Spleen (tissue), 11 donors: ENCODE data around the gene DIP2C. TPM values are rescaled to one million over a fixed set of nuclear protein-coding genes. Genes with fewer than 3 reads are reported as not detected.

ENCODE experiments used
- DNase-seq: peaks from one replicate; pipeline ENCODE4 v3.0.0-alpha.2; 2020
- H3K27ac ChIP-seq, 8 donors: fragments of 200-600 bp; sonication (generic) in 7 of 8; 1 replicate in 4 of 8; 2 replicates in 4 of 8; pipeline versions ENCODE4 v1.5.0 to v1.8.0; 2016 to 2021; ENCODE audit warnings: inconsistent platforms in 4 of 8, mild to moderate bottlenecking in 4 of 8, moderate library complexity in 1 of 8
- H3K27me3 ChIP-seq, 7 donors: fragments of 200-600 bp; sonication (generic) in 6 of 7; replicated peaks in 1 of 7; 1 replicate in 4 of 7; 2 replicates in 3 of 7; pipeline versions ENCODE4 v1.5.0 to v1.8.0; 2016 to 2021; ENCODE audit warnings: inconsistent platforms in 3 of 7, mild to moderate bottlenecking in 1 of 7
- H3K36me3 ChIP-seq, 6 donors: fragments of 200-600 bp; sonication (generic) in 5 of 6; 1 replicate in 4 of 6; 2 replicates in 2 of 6; pipeline versions ENCODE4 v1.5.0 to v1.8.0; 2016 to 2021; ENCODE audit warnings: inconsistent platforms in 2 of 6
- H3K4me1 ChIP-seq, 6 donors: fragments of 200-600 bp; sonication (generic) in 5 of 6; 1 replicate in 3 of 6; 2 replicates in 3 of 6; pipeline versions ENCODE4 v1.5.0 to v1.8.0; 2016 to 2021; ENCODE audit warnings: inconsistent platforms in 3 of 6
- H3K4me3 ChIP-seq, 8 donors: fragments of 200-600 bp; sonication (generic) in 7 of 8; 1 replicate in 4 of 8; 2 replicates in 4 of 8; pipeline versions ENCODE4 v1.5.0 to v1.8.0; 2016 to 2021; ENCODE audit warnings: inconsistent platforms in 4 of 8, mild to moderate bottlenecking in 4 of 8, moderate library complexity in 2 of 8
- H3K9me3 ChIP-seq, 8 donors: fragments of 200-600 bp; sonication (generic) in 7 of 8; 1 replicate in 4 of 8; 2 replicates in 4 of 8; pipeline versions ENCODE4 v1.5.0 to v1.8.0; 2016 to 2021; ENCODE audit warnings: inconsistent platforms in 4 of 8
- POLR2A ChIP-seq, 3 donors: fragments of 450-650 bp; IDR thresholded peaks; one replicate each; pipeline ENCODE4 v1.5.1; 2017; ENCODE audit warnings: antibody characterized with exemption in 3 of 3, mild to moderate bottlenecking in 1 of 3
- POLR2AphosphoS5 ChIP-seq, 3 donors: sonication (generic); formaldehyde crosslinking; IDR thresholded peaks; one replicate each; pipeline ENCODE4 v1.5.1; 2017; ENCODE audit warnings: antibody characterized with exemption in 3 of 3
- WGBS, 5 donors: extraction: QIAGEN DNeasy Blood & Tissue Kit in 3 of 5; methylation state at CpG; one replicate each; pipeline versions ENCODE4 v1.1.5 to v1.1.7; 2013 to 2018; 5-methylcytosine and 5-hydroxymethylcytosine counted together
- intact Hi-C: fragments of 100-400 bp; cut with DNase I; formaldehyde crosslinking; loops from one replicate; pipeline ENCODE4 v1.15.0; 2023; ENCODE audit warnings: low total_unique reads
- polyA plus RNA-seq, 3 donors: library from polyadenylated mRNA; stranded (reverse); fragments of 200-250 nt; gene quantifications; one replicate each; pipeline ENCODE4 v1.2.1, GENCODE V29; 2013
- total RNA-seq, 7 donors: library from RNA; depleted of rRNA in 3 of 7; stranded (reverse); fragments of >200 nt in 3 of 7; fragmentation: NEBNext Ultra II Directional in 4 of 7; extraction: Animal tissue kit (Norgen Biotek cat#: 25700) in 4 of 7; gene quantifications; one replicate each; pipeline versions ENCODE4 v1.1.0 to v1.2.1, GENCODE V29; 2016 to 2021
- TF ChIP-seq, protein P1 (sequence below), 11 experiments: fragments of 200-600 bp in 7 of 11; fragments of 450-650 bp in 4 of 11; sonication (generic) in 4 of 11; IDR thresholded peaks in 8 of 11; conservative IDR thresholded peaks in 3 of 11; 1 replicate in 7 of 11; 2 replicates in 4 of 11; pipeline versions ENCODE4 v1.4.0 to v1.8.0; 2016 to 2021; ENCODE audit warnings: antibody characterized with exemption in 11 of 11, inconsistent platforms in 4 of 11, mild to moderate bottlenecking in 1 of 11
- donor health status: healthy with polysubstance abuse.
- donor health status: DM: no; HTN: no; CAD: no; lungs with moderate emphysema.
- donor health status: DM: no; HTN: no; CAD: no.
- donor health status: Bipolar disorder and iron deficiency.
- donor health status: healthy.
- donor health status: DM: no; HTN: no; CAD: no.
- donor health status: DM: yes; HTN: yes; CAD: no.

DIP2C gene
- total and polyA plus RNA-seq, 10 donors = 2.2 to 13.1 (median 9.0) TPM

DNA sequence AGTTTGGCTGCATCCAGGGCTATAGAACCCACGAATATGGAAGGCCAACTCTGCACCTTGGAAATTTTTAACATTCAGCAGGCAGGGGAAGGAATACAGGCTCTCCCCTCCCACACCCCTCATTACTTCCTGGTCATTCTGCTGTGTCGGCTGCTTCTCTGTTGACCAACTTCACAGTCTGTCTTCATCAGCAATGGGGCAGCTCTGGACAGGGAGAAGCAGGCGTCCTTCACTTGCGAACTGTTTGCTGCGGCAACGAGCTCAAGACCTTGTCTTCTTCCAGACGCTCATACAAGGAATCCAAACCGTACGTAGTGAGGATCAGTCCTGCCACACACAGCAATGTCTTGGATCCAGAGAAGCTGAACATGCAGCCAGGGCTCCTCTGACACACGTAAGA is 192.2 kb downstream of the DIP2C start:
- no peaks in the 10 kb centered on the region for H3K36me3 ChIP-seq
- DNase-seq = peak; percentile 21
- no peak overlapping the region for H3K4me3 ChIP-seq
- H3K9me3 ChIP-seq = no peaks in the 10 kb centered on the region
- H3K27ac ChIP-seq = no peak overlapping the region
- intact Hi-C loops = no loop called here
- 81 to 89% (median 83%) methylated on average over 10 of the region's 10 CpGs for WGBS, 5 donors
- TF ChIP-seq, protein P1, sequence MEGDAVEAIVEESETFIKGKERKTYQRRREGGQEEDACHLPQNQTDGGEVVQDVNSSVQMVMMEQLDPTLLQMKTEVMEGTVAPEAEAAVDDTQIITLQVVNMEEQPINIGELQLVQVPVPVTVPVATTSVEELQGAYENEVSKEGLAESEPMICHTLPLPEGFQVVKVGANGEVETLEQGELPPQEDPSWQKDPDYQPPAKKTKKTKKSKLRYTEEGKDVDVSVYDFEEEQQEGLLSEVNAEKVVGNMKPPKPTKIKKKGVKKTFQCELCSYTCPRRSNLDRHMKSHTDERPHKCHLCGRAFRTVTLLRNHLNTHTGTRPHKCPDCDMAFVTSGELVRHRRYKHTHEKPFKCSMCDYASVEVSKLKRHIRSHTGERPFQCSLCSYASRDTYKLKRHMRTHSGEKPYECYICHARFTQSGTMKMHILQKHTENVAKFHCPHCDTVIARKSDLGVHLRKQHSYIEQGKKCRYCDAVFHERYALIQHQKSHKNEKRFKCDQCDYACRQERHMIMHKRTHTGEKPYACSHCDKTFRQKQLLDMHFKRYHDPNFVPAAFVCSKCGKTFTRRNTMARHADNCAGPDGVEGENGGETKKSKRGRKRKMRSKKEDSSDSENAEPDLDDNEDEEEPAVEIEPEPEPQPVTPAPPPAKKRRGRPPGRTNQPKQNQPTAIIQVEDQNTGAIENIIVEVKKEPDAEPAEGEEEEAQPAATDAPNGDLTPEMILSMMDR (IDR thresholded peaks at IDR 0.05 in 8 of 11, conservative IDR thresholded peaks at IDR 0.05 in 3 of 11) = no peak
- TF ChIP-seq POLR2A (IDR thresholded peaks at IDR 0.05) = no peak
- TF ChIP-seq POLR2AphosphoS5 (IDR thresholded peaks at IDR 0.05) = no peak
- H3K27me3 ChIP-seq = peaks cover 0 to 11% (median 0%) of the 10 kb centered on the region in 7 donors
- H3K4me1 ChIP-seq = peaks cover 0 to 16% (median 10%) of the 10 kb centered on the region in 6 donors

DNA sequence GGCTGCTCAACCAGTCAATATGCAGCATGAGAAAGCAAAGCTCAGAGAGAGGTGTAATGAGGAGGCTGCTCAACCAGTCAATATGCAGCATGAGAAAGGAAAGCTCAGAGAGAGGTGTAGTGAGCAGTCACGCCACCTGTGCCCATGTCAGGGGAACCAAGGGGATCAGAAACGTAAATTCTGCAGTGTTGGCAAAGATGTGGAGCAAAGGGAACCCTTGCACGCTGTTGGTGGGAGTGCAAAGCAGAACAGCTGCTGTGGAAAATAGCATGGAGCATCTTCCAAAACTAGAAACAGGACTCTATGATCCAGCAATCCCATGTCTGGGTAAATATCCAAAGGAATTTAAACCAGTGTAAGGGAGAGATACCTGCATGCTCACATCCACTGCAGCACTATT is 194.9 kb downstream of the DIP2C start:
- H3K27ac ChIP-seq = no peak overlapping the region
- H3K4me1 ChIP-seq = peaks cover 0 to 8% (median 3%) of the 10 kb centered on the region in 6 donors
- peak; percentile 18 for DNase-seq
- WGBS, 5 donors = 77 to 95% (median 93%) methylated on average over 3 of the region's 3 CpGs
- TF ChIP-seq, protein P1 (IDR thresholded peaks at IDR 0.05 in 8 of 11, conservative IDR thresholded peaks at IDR 0.05 in 3 of 11) = no peak
- TF ChIP-seq POLR2A (IDR thresholded peaks at IDR 0.05) (no peak), POLR2AphosphoS5 (IDR thresholded peaks at IDR 0.05) (no peak)
- intact Hi-C loops = no loop called here
- H3K9me3 ChIP-seq = no peaks in the 10 kb centered on the region
- peaks cover 0 to 26% (median 0%) of the 10 kb centered on the region in 7 donors for H3K27me3 ChIP-seq
- H3K36me3 ChIP-seq = no peaks in the 10 kb centered on the region
- no peak overlapping the region for H3K4me3 ChIP-seq

DNA sequence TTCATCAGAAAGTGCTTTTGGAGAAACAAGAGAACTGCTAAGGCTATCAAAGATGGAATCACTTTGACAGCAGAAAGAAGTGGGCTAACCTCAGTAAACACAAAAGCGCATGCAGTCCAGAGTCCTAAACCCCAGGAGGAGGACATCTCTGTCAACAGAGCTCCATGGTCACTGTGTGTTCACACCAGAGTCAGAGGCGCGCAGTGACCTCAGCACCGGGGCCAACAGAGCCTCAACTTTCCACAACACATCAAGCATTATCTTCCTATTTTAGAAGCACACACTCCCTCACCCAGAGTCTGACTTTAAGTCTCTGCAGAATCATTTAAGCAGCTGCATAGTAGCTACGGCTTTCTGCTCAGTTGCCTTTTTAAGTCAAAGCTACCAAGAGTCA is 195.3 kb downstream of the DIP2C start:
- H3K4me3 ChIP-seq = no peak overlapping the region
- peaks cover 0 to 8% (median 3%) of the 10 kb centered on the region in 6 donors for H3K4me1 ChIP-seq
- 82 to 95% (median 92%) methylated on average over 5 of the region's 5 CpGs for WGBS, 5 donors
- no peak overlapping the region for H3K27ac ChIP-seq
- no peaks in the 10 kb centered on the region for H3K9me3 ChIP-seq
- peaks cover 0 to 26% (median 0%) of the 10 kb centered on the region in 7 donors for H3K27me3 ChIP-seq
- no peak for TF ChIP-seq POLR2A (IDR thresholded peaks at IDR 0.05)
- TF ChIP-seq POLR2AphosphoS5 (IDR thresholded peaks at IDR 0.05) = no peak
- TF ChIP-seq, protein P1 (IDR thresholded peaks at IDR 0.05 in 8 of 11, conservative IDR thresholded peaks at IDR 0.05 in 3 of 11) = no peak
- intact Hi-C loops = no loop called here
- peak; percentile 39 for DNase-seq
- H3K36me3 ChIP-seq = no peaks in the 10 kb centered on the region

DNA sequence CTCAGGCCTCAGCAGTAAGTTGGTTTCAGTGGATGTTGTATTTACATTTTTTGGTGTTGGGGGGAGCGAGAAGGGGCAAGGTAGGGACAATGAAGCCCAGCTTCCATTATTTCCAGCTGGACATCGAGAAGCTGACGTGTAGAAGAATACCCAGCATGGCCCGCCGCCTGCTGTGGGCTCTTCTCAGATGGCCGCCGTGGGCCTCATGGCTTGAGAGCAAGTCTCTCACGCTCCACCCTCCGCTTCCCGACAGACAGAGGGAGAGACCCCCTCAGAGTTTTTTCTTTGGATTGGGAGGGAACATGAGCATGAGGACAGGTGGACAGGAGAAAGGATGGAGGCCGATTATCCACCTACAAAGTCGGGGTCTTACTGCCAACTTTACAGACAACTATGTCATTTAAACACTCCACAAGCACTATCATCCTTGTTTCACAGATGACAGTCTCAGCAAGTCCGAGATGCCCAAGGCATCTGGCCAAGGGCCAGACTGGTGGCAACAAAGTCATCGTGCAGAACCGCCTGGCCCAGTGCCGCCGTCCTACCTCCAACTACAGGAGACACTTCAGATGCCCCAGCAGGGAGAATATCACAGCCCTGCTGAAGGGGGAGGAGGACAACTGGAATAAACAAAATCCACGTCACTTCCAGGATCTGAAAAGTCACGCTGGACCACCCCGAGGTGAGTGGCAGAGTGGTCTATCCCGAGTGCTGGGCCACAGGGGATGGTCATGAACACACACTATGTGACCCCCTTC is 195.9 kb downstream of the DIP2C start:
- peaks cover 0 to 26% (median 0%) of the 10 kb centered on the region in 7 donors for H3K27me3 ChIP-seq
- peaks cover 0 to 8% (median 6%) of the 10 kb centered on the region in 6 donors for H3K4me1 ChIP-seq
- peak; percentile 51 for DNase-seq
- no peak for TF ChIP-seq POLR2AphosphoS5 (IDR thresholded peaks at IDR 0.05)
- TF ChIP-seq, protein P1 (IDR thresholded peaks at IDR 0.05 in 8 of 11, conservative IDR thresholded peaks at IDR 0.05 in 3 of 11) = no peak
- intact Hi-C loops = no loop called here
- no peaks in the 10 kb centered on the region for H3K36me3 ChIP-seq
- WGBS, 5 donors = 89 to 95% (median 91%) methylated on average over 21 of the region's 21 CpGs
- H3K27ac ChIP-seq = no peak overlapping the region
- no peaks in the 10 kb centered on the region for H3K9me3 ChIP-seq
- H3K4me3 ChIP-seq = no peak overlapping the region
